GM18873 (cell line): ENCODE results near the gene RAP1GAP.

Experiments
- ATAC-seq: cut with Tn5 transposase; IDR thresholded peaks from one replicate; pipeline ENCODE4 v1.9.1; 2021; ENCODE audit warnings: mild to moderate bottlenecking, moderate library complexity, moderate number of reproducible peaks; ENCODE audit not compliant: unreplicated experiment, low FRiP score

The RAP1GAP gene

GRCh38 chr1:21559788-21560567, 109.2 kb downstream of the RAP1GAP start:
- no peak for ATAC-seq

- no peak for ATAC-seq
Observed at GRCh38 chr1:21553116-21553926, 115.8 kb downstream of the RAP1GAP start.

- no peak for ATAC-seq
Observed at GRCh38 chr1:21552715-21553114, 116.4 kb downstream of the RAP1GAP start.

- no peak for ATAC-seq
Observed at GRCh38 chr1:21550866-21551475, 118.2 kb downstream of the RAP1GAP start.

GRCh38 chr1:21550097-21550496, 119.1 kb downstream of the RAP1GAP start:
- ATAC-seq = no peak

- ATAC-seq = no peak
Observed at GRCh38 chr1:21547876-21548275, 121.3 kb downstream of the RAP1GAP start.
